PFSK-1 (cell line): ENCODE data around the gene TSNAXIP1.

Experiments
- POLR2AphosphoS5 ChIP-seq: IDR thresholded peaks from 2 replicates; pipeline ENCODE4 v1.6.1; 2012; ENCODE audit warnings: low read depth, mild to moderate bottlenecking, control low read depth, low read length, moderate library complexity
- SIN3A ChIP-seq: IDR thresholded peaks from 2 replicates; pipeline ENCODE4 v1.6.1; 2012; ENCODE audit warnings: mild to moderate bottlenecking, low read length, moderate library complexity, borderline replicate concordance; ENCODE audit not compliant: insufficient read depth

DNA sequence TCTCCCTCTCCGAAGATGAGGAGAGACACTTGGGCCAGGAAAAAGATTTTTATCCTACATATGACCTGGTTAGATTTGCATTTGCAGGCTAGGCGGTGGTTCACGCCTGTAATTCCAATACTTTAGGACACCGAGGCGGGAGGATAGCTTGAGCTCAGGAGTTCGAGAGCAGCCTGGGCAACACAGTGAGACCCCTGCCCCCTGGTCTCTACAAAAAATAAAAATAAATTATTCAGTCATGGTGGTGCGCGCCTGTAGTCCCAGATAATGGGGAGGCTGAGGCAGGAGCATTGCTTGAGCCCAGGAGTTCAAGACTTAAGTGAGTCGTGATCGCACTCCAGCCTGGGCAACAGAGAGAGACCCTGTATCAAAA lies 27.5 kb downstream of the TSNAXIP1 start:
- TF ChIP-seq POLR2AphosphoS5 (no peak), SIN3A (no peak)
